ENCODE measurements around the gene TIMM21. TPM values are rescaled to one million over a fixed set of nuclear protein-coding genes. Genes with fewer than 3 reads are reported as not detected.
A peak's percentile ranks its signal among the peaks of the same experiment; 100 is the strongest.

TIMM21 gene
- total RNA-seq, 1 donor from 2014 or later, result 27.5 TPM

GRCh38 chr18:74203811-74204210, 55.5 kb downstream of the TIMM21 start:
- DNase-seq (ENCODE audit: low spot score, unreplicated experiment), result no peak
- no peak overlapping the region for H3K4me3 Mint-ChIP-seq (ENCODE audit: low read depth)
- peak overlapping the region; percentile 52 for H3K27ac Mint-ChIP-seq
- peaks cover 14% of the 10 kb centered on the region for H3K4me1 Mint-ChIP-seq (ENCODE audit: low read depth)
- H3K9me3 Mint-ChIP-seq (ENCODE audit: low read depth), result no peaks in the 10 kb centered on the region
- no peak for TF ChIP-seq CTCF (IDR thresholded peaks at IDR 0.05; ENCODE audit: unreplicated experiment)
- no peaks in the 10 kb centered on the region for H3K36me3 Mint-ChIP-seq (ENCODE audit: insufficient read depth)
- no peaks in the 10 kb centered on the region for H3K27me3 Mint-ChIP-seq

GRCh38 chr18:74204526-74205152, 56.3 kb downstream of the TIMM21 start:
- no peak for TF ChIP-seq CTCF (IDR thresholded peaks at IDR 0.05; ENCODE audit: unreplicated experiment)
- Mint-ChIP-seq H3K4me3 (ENCODE audit: low read depth) (no peak overlapping the region), H3K9me3 (ENCODE audit: low read depth) (no peaks in the 10 kb centered on the region), H3K4me1 (ENCODE audit: low read depth) (peaks cover 14% of the 10 kb centered on the region), H3K36me3 (ENCODE audit: insufficient read depth) (no peaks in the 10 kb centered on the region), H3K27me3 (no peaks in the 10 kb centered on the region), H3K27ac (peak overlapping the region; percentile 69)
- no peak for DNase-seq (ENCODE audit: low spot score, unreplicated experiment)

Other genes starting within 250 kb of the TIMM21 start
- gene FBXO15, start 689 bp upstream of the TIMM21 start, total RNA-seq, result 2.7 and 4.3 TPM in 2 replicates
- gene CYB5A, start 143.4 kb downstream of the TIMM21 start, total RNA-seq, result 213 and 223 TPM in 2 replicates
- gene C18orf63, start 167.3 kb downstream of the TIMM21 start, total RNA-seq, result not detected in 2 replicates